ENCODE results near the gene PIK3CA.

GRCh38 chr3:179269152-179269707 is 121.1 kb downstream of the PIK3CA start:
- TF ChIP-seq ZFX (IDR thresholded peaks at IDR 0.05; ENCODE audit: borderline replicate concordance) (no peak), CTCF (IDR thresholded peaks at IDR 0.05) (no peak)

Measured in 22Rv1 (cell line).